ENCODE data around the gene KLHL26. TPM values are rescaled to one million over a fixed set of nuclear protein-coding genes. Genes with fewer than 3 reads are reported as not detected.
A peak's percentile ranks its signal among the peaks of the same experiment; 100 is the strongest.

KLHL26 gene
- total and polyA plus RNA-seq, 9 donors, result 1.6 to 24.0 (median 10.6) TPM

DNA sequence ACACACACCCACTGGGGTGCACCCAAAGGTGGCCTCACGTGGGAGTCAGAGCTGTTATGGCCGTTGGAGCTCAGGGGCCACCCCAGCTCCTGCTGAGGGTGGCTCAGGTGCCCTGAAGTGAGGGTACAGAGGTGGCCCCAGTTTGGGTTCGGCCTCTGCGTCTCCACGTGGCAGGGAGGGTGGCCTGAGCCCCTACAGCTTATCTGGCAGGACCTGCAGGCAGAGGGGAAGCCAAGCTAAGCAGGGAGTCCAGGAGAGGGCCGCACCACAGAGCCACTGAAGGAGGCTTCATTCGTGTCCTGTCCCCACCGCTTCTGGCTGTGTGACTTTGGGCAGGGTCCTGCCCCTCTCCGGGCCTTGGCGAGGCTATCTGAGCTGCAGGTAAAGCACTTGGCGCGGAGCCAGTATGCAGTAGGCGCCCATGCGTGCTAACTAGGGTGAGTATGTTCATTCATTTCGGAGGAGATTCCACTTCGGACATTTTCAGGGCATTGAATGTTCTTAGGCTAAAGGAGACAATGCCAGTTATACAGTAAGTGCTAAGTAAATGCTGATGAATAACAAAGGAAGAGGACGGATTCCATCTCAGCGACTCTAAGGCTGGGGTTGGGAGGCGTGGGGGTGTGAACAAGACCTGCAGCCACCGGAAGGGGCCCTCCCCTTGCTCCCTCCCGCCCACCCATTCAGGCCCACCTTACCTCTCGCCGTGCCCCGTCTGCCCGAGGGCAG lies 43.3 kb upstream of the KLHL26 start:
- peak in 1 of 5 donors; percentile 57 for DNase-seq
- no peaks in the 10 kb centered on the region for H3K36me3 ChIP-seq
- peak overlapping the region; percentile 20 for H3K4me3 ChIP-seq
- H3K27ac ChIP-seq, result peak overlapping the region in 1 of 2 donors; percentile 17
- intact Hi-C loops (cut with DNase I), result loop anchor here in 3 of 4 donors (2.0 to 10.0 kb wide), 4 partner anchors 81 to 261 kb away; no protein-coding TSS in a partner anchor
- peaks cover 12% of the 10 kb centered on the region for H3K4me1 ChIP-seq (ENCODE audit: insufficient read depth)
- no peaks in the 10 kb centered on the region for H3K9me3 ChIP-seq
- H3K27me3 ChIP-seq, result no peaks in the 10 kb centered on the region
- no peak for TF ChIP-seq POLR2A (IDR thresholded peaks at IDR 0.05)
- no peak for TF ChIP-seq EP300 (IDR thresholded peaks at IDR 0.05)
- TF ChIP-seq, protein P1, sequence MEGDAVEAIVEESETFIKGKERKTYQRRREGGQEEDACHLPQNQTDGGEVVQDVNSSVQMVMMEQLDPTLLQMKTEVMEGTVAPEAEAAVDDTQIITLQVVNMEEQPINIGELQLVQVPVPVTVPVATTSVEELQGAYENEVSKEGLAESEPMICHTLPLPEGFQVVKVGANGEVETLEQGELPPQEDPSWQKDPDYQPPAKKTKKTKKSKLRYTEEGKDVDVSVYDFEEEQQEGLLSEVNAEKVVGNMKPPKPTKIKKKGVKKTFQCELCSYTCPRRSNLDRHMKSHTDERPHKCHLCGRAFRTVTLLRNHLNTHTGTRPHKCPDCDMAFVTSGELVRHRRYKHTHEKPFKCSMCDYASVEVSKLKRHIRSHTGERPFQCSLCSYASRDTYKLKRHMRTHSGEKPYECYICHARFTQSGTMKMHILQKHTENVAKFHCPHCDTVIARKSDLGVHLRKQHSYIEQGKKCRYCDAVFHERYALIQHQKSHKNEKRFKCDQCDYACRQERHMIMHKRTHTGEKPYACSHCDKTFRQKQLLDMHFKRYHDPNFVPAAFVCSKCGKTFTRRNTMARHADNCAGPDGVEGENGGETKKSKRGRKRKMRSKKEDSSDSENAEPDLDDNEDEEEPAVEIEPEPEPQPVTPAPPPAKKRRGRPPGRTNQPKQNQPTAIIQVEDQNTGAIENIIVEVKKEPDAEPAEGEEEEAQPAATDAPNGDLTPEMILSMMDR (IDR thresholded peaks at IDR 0.05), result no peak
- 20 to 24% (median 23%) methylated on average over 25 of the region's 25 CpGs for WGBS, 3 donors

DNA sequence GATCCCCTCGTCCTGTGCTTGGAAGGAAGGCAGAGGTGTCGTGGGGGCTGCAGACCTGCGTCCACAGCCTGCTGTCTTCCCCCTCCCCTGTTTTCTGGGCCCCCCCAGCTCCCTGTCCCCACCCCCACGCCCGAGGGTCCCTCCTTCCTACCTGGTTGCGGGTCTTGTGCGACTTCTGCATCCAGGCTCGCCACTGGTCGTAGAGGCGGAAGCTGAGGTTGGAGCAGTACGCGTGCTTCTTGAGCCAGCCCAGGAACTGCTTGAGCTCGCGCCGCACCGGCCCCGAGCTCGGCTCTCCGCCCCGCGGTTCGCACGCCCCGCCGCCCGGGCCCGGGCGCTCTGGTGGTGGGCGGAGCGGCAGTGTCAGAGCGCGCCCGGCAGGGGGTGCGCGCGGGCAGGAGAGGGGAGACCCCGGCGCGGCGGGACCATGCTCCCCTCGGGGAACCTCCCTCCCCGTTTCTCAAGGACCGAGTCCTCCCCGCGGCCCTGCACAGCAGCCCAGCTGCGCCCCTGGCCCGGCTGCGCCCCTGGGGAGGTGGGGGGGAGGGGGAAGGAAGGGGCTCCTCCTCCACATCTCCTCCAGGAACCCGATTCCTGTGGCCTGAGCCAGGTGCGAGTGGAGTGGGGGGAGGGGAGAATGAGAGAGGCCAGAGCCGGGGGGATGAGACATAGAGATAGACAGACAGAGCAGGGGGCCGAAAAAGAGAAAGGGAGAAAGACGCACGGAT lies 42.6 kb upstream of the KLHL26 start:
- peaks cover 12% of the 10 kb centered on the region for H3K4me1 ChIP-seq (ENCODE audit: insufficient read depth)
- WGBS, 3 donors, result 1% methylated on average over 26 to 54 of the region's 54 CpGs
- H3K4me3 ChIP-seq, result peak overlapping the region; percentile 25
- H3K36me3 ChIP-seq, result no peaks in the 10 kb centered on the region
- TF ChIP-seq, protein P1 (IDR thresholded peaks at IDR 0.05), result peak; percentile 67 to 94 (median 91)
- TF ChIP-seq POLR2A (IDR thresholded peaks at IDR 0.05), result no peak
- no peak for TF ChIP-seq EP300 (IDR thresholded peaks at IDR 0.05)
- H3K27ac ChIP-seq, result peak overlapping the region in 1 of 2 donors; percentile 17
- peak; percentile 76 to 89 (median 85) for DNase-seq
- intact Hi-C loops (cut with DNase I), result loop anchor here in 3 of 4 donors (2.0 to 10.0 kb wide), 4 partner anchors 81 to 261 kb away; no protein-coding TSS in a partner anchor
- H3K9me3 ChIP-seq, result no peaks in the 10 kb centered on the region
- H3K27me3 ChIP-seq, result no peaks in the 10 kb centered on the region

DNA sequence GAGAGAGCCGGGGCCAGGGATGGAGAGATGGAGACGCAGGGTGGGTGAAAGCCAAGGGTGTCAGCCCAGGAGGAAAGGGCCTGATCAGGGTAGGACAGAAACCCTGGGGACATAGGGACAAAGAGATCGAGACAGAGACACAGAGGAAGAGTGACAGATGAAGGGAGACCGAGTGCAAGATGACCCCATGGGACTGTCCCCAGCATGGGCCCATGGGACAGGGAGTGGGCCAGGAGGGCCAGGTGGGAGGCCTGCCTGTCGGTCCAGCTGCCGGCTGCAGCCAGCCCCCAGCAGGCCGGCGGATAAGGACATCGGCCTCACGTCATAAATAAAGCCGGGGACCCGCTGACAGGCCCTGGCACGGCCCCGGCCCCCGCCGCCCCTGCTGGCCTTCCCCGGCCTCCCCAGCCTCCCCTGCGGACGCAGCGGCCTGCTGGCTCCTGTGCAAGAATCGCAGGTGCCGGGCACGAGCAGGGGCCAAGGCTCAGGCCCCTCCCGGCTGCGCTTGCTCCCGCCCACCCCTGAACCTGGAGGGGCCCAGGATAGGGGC lies 41.9 kb upstream of the KLHL26 start:
- Histone ChIP-seq H3K4me3 (no peak overlapping the region), H3K36me3 (no peaks in the 10 kb centered on the region), H3K4me1 (ENCODE audit: insufficient read depth) (peaks cover 5% of the 10 kb centered on the region), H3K27me3 (no peaks in the 10 kb centered on the region), H3K9me3 (no peaks in the 10 kb centered on the region), H3K27ac (no peak overlapping the region)
- intact Hi-C loops (cut with DNase I), result loop anchor here (2.0 to 10.0 kb wide), 5 partner anchors 80 to 260 kb away; partner anchors contain the start of gene CRTC1 (in 1 of the 4)
- DNase-seq, result peak in 1 of 5 donors; percentile 45
- WGBS, 3 donors, result 6 to 11% (median 11%) methylated on average over 15 to 26 of the region's 26 CpGs
- TF ChIP-seq, protein P1 (IDR thresholded peaks at IDR 0.05), result no peak
- TF ChIP-seq EP300 (IDR thresholded peaks at IDR 0.05) (no peak), POLR2A (IDR thresholded peaks at IDR 0.05) (no peak)

DNA sequence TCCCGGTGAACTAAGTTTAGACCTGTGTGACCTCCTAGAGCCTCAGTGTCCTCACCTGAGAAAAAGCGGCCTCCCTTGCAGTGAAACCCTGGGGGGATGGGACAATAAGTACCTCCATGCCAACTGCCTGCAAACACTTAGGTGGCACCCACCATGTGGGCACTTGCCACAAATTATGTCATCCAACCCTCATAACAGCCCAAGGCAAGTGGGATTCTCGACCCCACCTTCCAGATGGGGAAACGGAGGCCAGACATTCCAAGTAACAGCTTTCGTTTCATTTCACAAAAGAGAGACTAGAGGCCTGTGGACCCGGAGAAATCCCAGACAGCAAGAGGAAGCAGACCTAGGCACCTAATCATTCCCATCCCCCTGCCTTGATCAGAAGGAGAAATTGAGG lies 41.4 kb upstream of the KLHL26 start:
- Histone ChIP-seq H3K27ac (no peak overlapping the region), H3K36me3 (no peaks in the 10 kb centered on the region), H3K27me3 (no peaks in the 10 kb centered on the region), H3K4me3 (no peak overlapping the region), H3K9me3 (no peaks in the 10 kb centered on the region), H3K4me1 (ENCODE audit: insufficient read depth) (peaks cover 2% of the 10 kb centered on the region)
- DNase-seq, result no peak
- WGBS, 3 donors, result 48 to 55% (median 49%) methylated on average over 6 of the region's 6 CpGs
- TF ChIP-seq, protein P1 (IDR thresholded peaks at IDR 0.05), result no peak
- TF ChIP-seq EP300 (IDR thresholded peaks at IDR 0.05), result no peak
- no peak for TF ChIP-seq POLR2A (IDR thresholded peaks at IDR 0.05)
- intact Hi-C loops (cut with DNase I), result loop anchor here in 3 of 4 donors (2.0 to 10.0 kb wide), 5 partner anchors 79 to 259 kb away; partner anchors contain the start of gene CRTC1 (in 1 of the 3)
